H1 (cell line): Measurements from ENCODE around the gene RGS3. TPM values are rescaled to one million over a fixed set of nuclear protein-coding genes. Genes with fewer than 3 reads are reported as not detected.

Experiments used
- CTCF ChIA-PET: fragments of 300-600 bp; sonication (Branson Sonifier 250); formaldehyde crosslinking; loops from one replicate; lab custom pipeline; 2021; ENCODE audit not compliant: partially characterized antibody; lab: Charles Lee
- POLR2A ChIA-PET: fragments of 300-600 bp; sonication (Branson Sonifier 250); formaldehyde crosslinking; loops from one replicate; lab custom pipeline; 2021; ENCODE audit warnings: inconsistent platforms; ENCODE audit not compliant: partially characterized antibody; lab: Charles Lee
- DNase-seq, 2 experiments: peaks; one replicate each; pipeline versions ENCODE4 v3.0.0 to v3.0.0-alpha.2; 2010 to 2022; ENCODE audit warnings: low spot score in 2 of 2, low read depth in 1 of 2, mixed read lengths in 1 of 2
- FAIRE-seq: peaks from 2 replicates; lab custom pipeline; 2011; peaks lifted over from hg19 to GRCh38; lab: Jason Lieb, UNC
- H2AFZ ChIP-seq: 2 replicates; pipeline ENCODE4 v1.8.1; 2012; ENCODE audit warnings: low read length, inconsistent platforms
- H2AK5ac ChIP-seq: 2 replicates; pipeline ENCODE4 v1.6.1; 2013; ENCODE audit warnings: low read depth, low read length
- H2BK120ac ChIP-seq: replicated peaks from 2 replicates; pipeline ENCODE3; 2013; ENCODE audit warnings: low read depth, low read length, inconsistent platforms
- H2BK12ac ChIP-seq: 2 replicates; pipeline ENCODE4 v1.6.1; 2013; ENCODE audit warnings: low read depth, low read length
- H2BK15ac ChIP-seq: 2 replicates; pipeline ENCODE4 v1.6.1; 2013; ENCODE audit warnings: low read length
- H2BK20ac ChIP-seq: 2 replicates; pipeline ENCODE4 v1.6.1; 2013; ENCODE audit warnings: low read length
- H2BK5ac ChIP-seq: 2 replicates; pipeline ENCODE4 v1.6.1; 2013; ENCODE audit warnings: low read depth, low read length
- H3K14ac ChIP-seq: 2 replicates; pipeline ENCODE4 v1.6.1; 2013; ENCODE audit warnings: inconsistent platforms; ENCODE audit not compliant: insufficient read length
- H3K18ac ChIP-seq: 2 replicates; pipeline ENCODE4 v1.6.1; 2013; ENCODE audit warnings: low read length; ENCODE audit errors: extremely low read depth
- H3K23ac ChIP-seq: 2 replicates; pipeline ENCODE4 v1.6.1; 2013; ENCODE audit warnings: inconsistent platforms; ENCODE audit not compliant: insufficient read length
- H3K23me2 ChIP-seq: 2 replicates; pipeline ENCODE4 v1.6.1; 2013; ENCODE audit warnings: low read depth, low read length
- H3K27ac ChIP-seq: 2 replicates; pipeline ENCODE4 v1.6.1; 2011; ENCODE audit warnings: low read depth, low read length, inconsistent platforms
- H3K27me3 ChIP-seq, 4 experiments: replicated peaks in 1 of 4; 1 replicate in 1 of 4; 2 replicates in 3 of 4; pipeline versions ENCODE4 v1.6.1 to v1.8.1; 2011 to 2013; ENCODE audit warnings: low read length in 3 of 4, mild to moderate bottlenecking in 3 of 4, inconsistent platforms in 2 of 4, mixed read lengths in 2 of 4, moderate library complexity in 1 of 4; ENCODE audit not compliant: control insufficient read depth in 3 of 4, insufficient read depth in 3 of 4; ENCODE audit errors: extremely low read depth in 1 of 4
- H3K36me3 ChIP-seq, 4 experiments: 2 replicates each; pipeline versions ENCODE4 v1.6.1 to v1.8.1; 2011 to 2013; ENCODE audit warnings: mild to moderate bottlenecking in 4 of 4, low read length in 3 of 4, moderate library complexity in 2 of 4, control low read depth in 1 of 4, inconsistent platforms in 1 of 4; ENCODE audit not compliant: insufficient read depth in 4 of 4, control insufficient read depth in 2 of 4
- H3K4ac ChIP-seq: replicated peaks from 2 replicates; pipeline ENCODE3; 2013; ENCODE audit warnings: low read length, low read depth, mixed read lengths, inconsistent platforms; ENCODE audit not compliant: insufficient read length
- H3K4me1 ChIP-seq, 4 experiments: replicated peaks in 1 of 4; 1 replicate in 1 of 4; 2 replicates in 3 of 4; pipeline versions ENCODE4 v1.6.1 to v1.8.1; 2011 to 2013; ENCODE audit warnings: low read length in 3 of 4, inconsistent platforms in 2 of 4, mixed read lengths in 1 of 4; ENCODE audit not compliant: insufficient read depth in 4 of 4, control insufficient read depth in 3 of 4
- H3K4me2 ChIP-seq, 2 experiments: 2 replicates each; pipeline versions ENCODE4 v1.6.1 to v1.8.1; 2011 to 2013; ENCODE audit warnings: low read depth in 2 of 2, low read length in 2 of 2, control low read depth in 1 of 2, inconsistent platforms in 1 of 2, mild to moderate bottlenecking in 1 of 2; ENCODE audit not compliant: insufficient read depth in 1 of 2
- H3K4me3 ChIP-seq, 4 experiments: fragments of 200-600, 300-600 bp in 1 of 4; sonication (generic), shearing (Covaris generic), sonication (Bioruptor Twin) in 1 of 4; 2 replicates each; pipeline versions ENCODE4 v1.5.1 to v1.8.1; 2011 to 2016; ENCODE audit warnings: low read length in 4 of 4, low read depth in 3 of 4, control low read depth in 2 of 4, inconsistent platforms in 2 of 4, mild to moderate bottlenecking in 2 of 4, mixed read lengths in 1 of 4, moderate library complexity in 1 of 4; ENCODE audit not compliant: insufficient read depth in 2 of 4; ENCODE audit errors: extremely low read depth in 1 of 4
- H3K56ac ChIP-seq: replicated peaks from 2 replicates; pipeline ENCODE3; 2013; ENCODE audit warnings: low read depth, mild to moderate bottlenecking, mixed read lengths, low read length, inconsistent platforms; ENCODE audit not compliant: insufficient read length
- H3K79me1 ChIP-seq: 2 replicates; pipeline ENCODE4 v1.6.1; 2013; ENCODE audit warnings: low read depth, low read length, control low read depth
- H3K79me2 ChIP-seq, 2 experiments: 2 replicates each; pipeline versions ENCODE4 v1.6.1 to v1.8.1; 2012 to 2013; ENCODE audit warnings: low read length in 2 of 2, mild to moderate bottlenecking in 2 of 2, inconsistent platforms in 1 of 2; ENCODE audit not compliant: insufficient read depth in 2 of 2, control insufficient read depth in 1 of 2
- H3K9ac ChIP-seq, 4 experiments: replicated peaks in 1 of 4; 1 replicate in 1 of 4; 2 replicates in 3 of 4; pipeline versions ENCODE4 v1.6.1 to v1.8.1; 2011 to 2013; ENCODE audit warnings: low read depth in 3 of 4, low read length in 3 of 4, control low read depth in 2 of 4, mild to moderate bottlenecking in 2 of 4, moderate library complexity in 2 of 4, inconsistent platforms in 1 of 4; ENCODE audit errors: extremely low read depth in 1 of 4
- H3K9me3 ChIP-seq, 2 experiments: 2 replicates each; pipeline versions ENCODE4 v1.6.1 to v1.8.1; 2012 to 2013; ENCODE audit warnings: mild to moderate bottlenecking in 2 of 2, moderate library complexity in 2 of 2, control low read depth in 1 of 2, inconsistent platforms in 1 of 2, low read depth in 1 of 2, low read length in 1 of 2, mixed read lengths in 1 of 2; ENCODE audit not compliant: insufficient read depth in 2 of 2
- H4K20me1 ChIP-seq, 2 experiments: replicated peaks in 1 of 2; 2 replicates each; pipeline versions ENCODE3 to v1.8.1; 2011 to 2013; ENCODE audit warnings: inconsistent platforms in 2 of 2, low read length in 2 of 2, mild to moderate bottlenecking in 1 of 2; ENCODE audit not compliant: insufficient read depth in 2 of 2, control insufficient read depth in 1 of 2
- H4K5ac ChIP-seq: 2 replicates; pipeline ENCODE4 v1.6.1; 2013; ENCODE audit warnings: low read length, low read depth, mixed read lengths, inconsistent platforms; ENCODE audit not compliant: insufficient read length
- H4K8ac ChIP-seq: 2 replicates; pipeline ENCODE4 v1.8.0; 2013; ENCODE audit warnings: mild to moderate bottlenecking, moderate library complexity, low read length, inconsistent platforms; ENCODE audit not compliant: insufficient read depth; ENCODE audit errors: extremely low read depth
- H4K91ac ChIP-seq: replicated peaks from 2 replicates; pipeline ENCODE3; 2013; ENCODE audit warnings: low read length, mixed read lengths, inconsistent platforms; ENCODE audit not compliant: insufficient read length
- CEBPB ChIP-seq: IDR thresholded peaks from 2 replicates; pipeline ENCODE4 v1.6.1; 2012; ENCODE audit warnings: low read depth, low read length
- CHD1 ChIP-seq: IDR thresholded peaks from 2 replicates; pipeline ENCODE4 v1.6.1; 2012; ENCODE audit warnings: low read depth, low read length, improper control_type of control experiment
- FOSL1 ChIP-seq: IDR thresholded peaks from 2 replicates; pipeline ENCODE4 v1.6.1; 2011; ENCODE audit warnings: mild to moderate bottlenecking, low read depth, low read length, moderate library complexity; ENCODE audit not compliant: insufficient read depth
- KDM1A ChIP-seq: fragments of 200-600, 300-600 bp; sonication (generic); IDR thresholded peaks from 2 replicates; pipeline ENCODE4 v1.7.1; 2016; ENCODE audit warnings: mild to moderate bottlenecking, low read length, borderline replicate concordance
- MAFK ChIP-seq: IDR thresholded peaks from 2 replicates; pipeline ENCODE4 v1.6.1; 2012; ENCODE audit warnings: low read depth, mild to moderate bottlenecking, improper control_type of control experiment, low read length
- PHF8 ChIP-seq: fragments of 200-600 bp; sonication (generic); conservative IDR thresholded peaks from 2 replicates; pipeline ENCODE4 v1.7.1; 2012; ENCODE audit warnings: low read depth, mild to moderate bottlenecking, inconsistent platforms, low read length, moderate library complexity
- POLR2AphosphoS5 ChIP-seq: IDR thresholded peaks from 2 replicates; pipeline ENCODE4 v1.6.1; 2011; ENCODE audit warnings: low read depth, low read length
- POU5F1 ChIP-seq: IDR thresholded peaks from 2 replicates; pipeline ENCODE4 v1.6.1; 2011; ENCODE audit warnings: low read depth, mild to moderate bottlenecking, low read length, moderate library complexity
- RXRA ChIP-seq: IDR thresholded peaks from 2 replicates; pipeline ENCODE4 v1.6.1; 2011; ENCODE audit warnings: low read depth, mild to moderate bottlenecking, low read length, moderate library complexity; ENCODE audit not compliant: insufficient read depth
- SIN3A ChIP-seq, 2 experiments: IDR thresholded peaks in 1 of 2; conservative IDR thresholded peaks in 1 of 2; 2 replicates each; pipeline ENCODE4 v1.6.1; 2011 to 2012; ENCODE audit warnings: low read length in 2 of 2, improper control_type of control experiment in 1 of 2, low read depth in 1 of 2, mild to moderate bottlenecking in 1 of 2
- SP2 ChIP-seq: IDR thresholded peaks from 2 replicates; pipeline ENCODE4 v1.6.1; 2012; ENCODE audit warnings: mild to moderate bottlenecking, low read length, inconsistent platforms
- SP4 ChIP-seq: IDR thresholded peaks from 2 replicates; pipeline ENCODE4 v1.6.1; 2012; ENCODE audit warnings: low read length, inconsistent platforms
- TAF7 ChIP-seq: optimal IDR thresholded peaks from 2 replicates; pipeline ENCODE3; 2011; ENCODE audit warnings: low read depth, mild to moderate bottlenecking, inconsistent platforms, low read length, moderate library complexity, borderline replicate concordance
- WGBS, 2 experiments: shearing (Covaris generic) in 1 of 2; methylation state at CpG; one replicate each; pipeline versions ENCODE4 v1.1.6 to v1.1.7; 2013 to 2015; ENCODE audit warnings: low lambda C conversion rate in 2 of 2, mixed read lengths in 2 of 2, inconsistent platforms in 1 of 2, low coverage in 1 of 2, missing lambda C conversion rate in 1 of 2; ENCODE audit not compliant: insufficient replicate concordance in 2 of 2, insufficient coverage in 1 of 2, insufficient read length in 1 of 2; ENCODE audit errors: extremely low coverage in 1 of 2, missing lambda C conversion rate in 1 of 2; 5-methylcytosine and 5-hydroxymethylcytosine counted together
- polyA plus RNA-seq, 7 experiments: library from polyadenylated mRNA; depleted of rRNA in 3 of 7; stranded (reverse) in 5 of 7; unstranded in 2 of 7; fragments of >200 nt in 5 of 7; fragments of 200-250 nt in 2 of 7; gene quantifications; 1 replicate in 5 of 7; 2 replicates in 1 of 7; 4 replicates in 1 of 7; pipeline versions ENCODE4 v1.2.1 to v1.2.3, GENCODE V29; 2011 to 2013; ENCODE audit warnings: missing spikeins in 2 of 7, mixed read lengths in 2 of 7
- total RNA-seq: library from RNA; stranded (reverse); fragmentation: NEBNext Ultra II Directional; extraction: Animal tissue kit (Norgen Biotek cat#: 25700); gene quantifications from 2 replicates; pipeline ENCODE4 v1.2.1, GENCODE V29; 2021

The RGS3 gene
- total and polyA plus RNA-seq, 2 of the 8 experiments (the other 6 are each of a cell fraction or from before 2014, with no cell fraction given), result 12.6 to 18.2 TPM

GRCh38 chr9:113632776-113633590, 169.5 kb downstream of the RGS3 start:
- no peak overlapping the region for H4K8ac ChIP-seq
- H3K9ac ChIP-seq, result no peak overlapping the region
- H3K4ac ChIP-seq, result no peak overlapping the region
- peaks cover 0 to 1% (median 0%) of the 10 kb centered on the region in 4 experiments; a peak in 2 of 7 replicates for H3K27me3 ChIP-seq
- no peak overlapping the region for H2BK12ac ChIP-seq
- H3K36me3 ChIP-seq, result no peaks in the 10 kb centered on the region
- FAIRE-seq (no peak), DNase-seq (no peak)
- H3K79me1 ChIP-seq, result no peaks in the 10 kb centered on the region
- H3K27ac ChIP-seq, result no peak overlapping the region
- POLR2A ChIA-PET, result interaction anchor here (0.7 kb wide), 1 partner anchor 39 kb away, joined by 3 read pairs; no protein-coding TSS in a partner anchor
- no peak overlapping the region for H2BK20ac ChIP-seq
- H3K18ac ChIP-seq, result no peak overlapping the region
- H4K5ac ChIP-seq, result no peak overlapping the region
- 92% methylated on average over 15 of the region's 15 CpGs; no CpG with 5 or more reads in 1 of the 2 experiments for WGBS, 2 experiments
- H2AK5ac ChIP-seq, result no peak overlapping the region
- H3K23me2 ChIP-seq, result no peaks in the 10 kb centered on the region
- H4K20me1 ChIP-seq, result no peaks in the 10 kb centered on the region
- no peak overlapping the region for H3K23ac ChIP-seq
- no peak overlapping the region for H3K4me2 ChIP-seq
- no peak overlapping the region for H3K56ac ChIP-seq
- H3K4me1 ChIP-seq, result peaks cover 0 to 6% (median 4%) of the 10 kb centered on the region in 4 experiments; a peak in 3 of 7 replicates
- no peak overlapping the region for H2BK15ac ChIP-seq
- no peak overlapping the region for H4K91ac ChIP-seq
- no peak overlapping the region for H2AFZ ChIP-seq
- no peak overlapping the region for H2BK120ac ChIP-seq
- H3K14ac ChIP-seq, result no peak overlapping the region
- CTCF ChIA-PET, result interaction anchor here (0.9 to 4.5 kb wide), 6 partner anchors 9 to 126 kb away, joined by 3 to 41 read pairs (median 4); no protein-coding TSS in a partner anchor
- H3K9me3 ChIP-seq, result no peaks in the 10 kb centered on the region
- no peaks in the 10 kb centered on the region for H3K79me2 ChIP-seq
- H3K4me3 ChIP-seq, result no peak overlapping the region
- H2BK5ac ChIP-seq, result no peak overlapping the region
- no peak for TF ChIP-seq SIN3A (conservative IDR thresholded peaks at IDR 0.05 in 1 of 2, IDR thresholded peaks at IDR 0.05 in 1 of 2; ENCODE audit: low read depth in 1 of 2, low read length in 2 of 2)
- TF ChIP-seq FOSL1, result no peak
- no peak for TF ChIP-seq POU5F1
- TF ChIP-seq TAF7, result no peak
- TF ChIP-seq KDM1A, result no peak
- TF ChIP-seq POLR2AphosphoS5, result no peak
- no peak for TF ChIP-seq CEBPB
- TF ChIP-seq RXRA, result no peak
- no peak for TF ChIP-seq MAFK
- TF ChIP-seq PHF8, result no peak
- TF ChIP-seq SP4, result no peak
- TF ChIP-seq SP2, result no peak
- no peak for TF ChIP-seq CHD1
